ENCODE results near the gene ZNF575.
"Not testable (repeated sequence)": the region's sequence is repeated elsewhere in the genome, so short reads cannot be mapped to it uniquely, and the experiment has no call there.

Gene ZNF575

DNA sequence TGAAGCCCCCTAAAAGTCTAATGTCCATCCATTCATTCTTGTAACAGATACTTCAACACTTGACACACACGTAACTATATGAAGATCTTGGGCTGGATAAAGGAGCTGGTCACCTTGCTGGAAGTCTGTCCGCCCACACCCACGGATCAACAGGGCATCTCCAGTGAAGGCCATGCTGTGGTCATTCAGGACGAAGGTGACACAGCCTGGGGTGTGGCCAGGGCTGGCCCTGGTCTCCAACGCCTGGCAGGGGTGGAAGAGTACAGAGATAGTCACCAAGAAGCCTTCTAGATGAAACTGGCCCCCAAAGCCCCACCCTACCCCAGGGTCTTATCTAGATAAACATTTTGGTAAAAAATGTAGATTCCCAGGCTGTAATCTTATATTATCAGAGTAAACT lies 21.7 kb upstream of the ZNF575 start:
- no peak for DNase-seq

DNA sequence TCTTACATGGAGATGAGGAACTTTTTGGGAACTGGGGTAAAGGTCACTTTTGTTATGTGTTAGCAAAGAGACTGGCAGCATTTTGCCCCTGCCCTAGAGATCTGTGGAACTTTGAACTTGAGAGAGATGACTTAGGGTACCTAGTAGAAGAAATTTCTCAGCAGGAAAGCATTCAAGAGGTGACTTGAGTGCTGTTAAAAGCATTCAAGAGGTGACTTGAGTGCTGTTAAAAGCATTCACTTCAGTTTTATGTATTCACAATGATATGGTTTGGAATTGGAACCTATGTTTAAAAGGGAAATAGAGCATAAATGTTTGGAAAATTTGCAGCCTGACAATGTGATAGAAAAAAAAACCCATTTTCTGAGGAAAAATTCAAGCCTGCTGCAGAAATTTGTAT lies 20.6 kb upstream of the ZNF575 start:
- DNase-seq: not testable (repeated sequence)

DNA sequence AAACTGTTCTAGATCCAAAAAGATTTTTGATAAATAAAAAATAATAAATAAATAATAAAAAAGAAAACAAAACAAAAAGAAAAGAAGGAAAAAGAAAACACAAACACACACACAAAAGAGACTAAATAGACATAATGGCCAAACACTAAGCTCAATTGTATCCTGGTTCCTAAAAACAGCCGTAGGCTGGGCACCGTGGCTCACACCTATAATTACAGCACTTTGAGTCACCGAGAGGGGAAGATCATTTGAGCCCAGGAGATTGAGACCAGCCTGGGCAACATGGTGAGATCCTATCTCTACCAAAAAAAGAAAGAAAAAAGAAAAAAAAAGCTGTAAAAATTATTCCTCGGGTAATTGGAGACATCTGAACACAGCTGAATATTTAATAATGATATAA lies 14.9 kb upstream of the ZNF575 start:
- DNase-seq: no peak

DNA sequence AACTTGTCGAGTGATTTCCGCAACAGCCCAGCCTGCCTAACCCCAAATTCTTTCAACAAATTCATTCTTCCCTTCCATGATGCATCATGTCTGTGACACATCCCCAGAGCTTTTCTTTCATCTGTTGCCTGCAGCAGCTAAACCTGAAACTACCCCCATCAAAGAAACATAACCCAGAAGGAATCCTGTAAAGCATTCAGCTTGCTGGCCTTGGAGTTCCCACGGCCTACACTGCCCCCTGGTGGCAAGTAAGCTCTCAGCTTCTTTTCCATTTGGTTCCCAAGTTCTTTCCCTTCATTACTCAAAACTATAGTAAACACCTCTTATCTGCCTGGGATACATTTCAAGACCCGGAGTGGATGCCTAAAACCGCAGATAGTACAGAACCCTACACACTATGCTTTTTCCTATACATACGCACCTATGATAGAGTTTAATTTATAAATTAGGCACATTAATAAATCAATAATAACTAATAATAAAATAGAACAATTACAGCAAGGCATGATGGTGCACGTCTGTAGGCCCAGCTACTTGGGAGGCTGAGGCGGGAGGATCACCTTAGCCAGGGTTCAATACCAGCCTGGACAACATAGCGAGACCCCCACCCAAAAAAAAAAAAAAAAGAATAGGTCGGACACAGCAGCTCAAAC lies 13.4 kb upstream of the ZNF575 start:
- DNase-seq: peak; percentile 75

DNA sequence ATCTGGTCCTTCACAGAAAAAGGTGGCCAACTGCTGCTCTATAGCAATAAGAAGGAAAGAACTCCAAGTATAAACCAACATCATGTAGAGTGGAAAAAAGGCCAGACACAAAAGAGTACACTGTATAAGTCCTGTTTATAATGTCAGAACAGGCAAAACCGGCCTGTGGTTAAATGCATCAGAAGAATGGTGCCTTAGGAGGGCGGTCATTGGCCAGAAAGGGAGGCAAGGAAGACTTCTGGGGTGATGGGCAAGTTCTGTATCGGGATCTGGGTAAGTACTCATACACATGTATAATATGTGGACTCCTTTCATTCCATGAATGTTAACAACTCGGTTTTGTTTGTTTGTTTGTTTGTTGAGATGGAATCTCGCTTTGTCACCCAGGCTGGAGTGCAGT lies 10.1 kb upstream of the ZNF575 start:
- no peak for DNase-seq

DNA sequence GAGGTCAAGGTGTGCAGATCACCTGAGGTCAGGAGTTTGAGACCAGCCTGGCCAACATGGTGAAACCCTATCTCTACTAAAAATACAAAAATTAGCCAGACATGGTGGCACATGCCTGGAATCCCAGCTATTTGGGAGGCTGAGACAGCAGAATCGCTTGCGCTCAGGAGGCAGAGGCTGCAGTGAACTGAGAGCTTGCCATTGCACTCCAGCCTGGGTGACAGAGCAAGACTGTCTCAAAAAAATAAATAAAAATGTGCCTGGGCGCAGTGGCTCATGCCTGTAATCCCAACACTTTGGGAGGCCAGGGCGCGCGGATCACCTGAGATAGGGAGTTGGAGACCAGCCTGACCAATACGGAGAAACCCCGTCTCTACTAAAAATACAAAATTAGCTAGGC lies 9.3 kb upstream of the ZNF575 start:
- DNase-seq: not testable (repeated sequence)

DNA sequence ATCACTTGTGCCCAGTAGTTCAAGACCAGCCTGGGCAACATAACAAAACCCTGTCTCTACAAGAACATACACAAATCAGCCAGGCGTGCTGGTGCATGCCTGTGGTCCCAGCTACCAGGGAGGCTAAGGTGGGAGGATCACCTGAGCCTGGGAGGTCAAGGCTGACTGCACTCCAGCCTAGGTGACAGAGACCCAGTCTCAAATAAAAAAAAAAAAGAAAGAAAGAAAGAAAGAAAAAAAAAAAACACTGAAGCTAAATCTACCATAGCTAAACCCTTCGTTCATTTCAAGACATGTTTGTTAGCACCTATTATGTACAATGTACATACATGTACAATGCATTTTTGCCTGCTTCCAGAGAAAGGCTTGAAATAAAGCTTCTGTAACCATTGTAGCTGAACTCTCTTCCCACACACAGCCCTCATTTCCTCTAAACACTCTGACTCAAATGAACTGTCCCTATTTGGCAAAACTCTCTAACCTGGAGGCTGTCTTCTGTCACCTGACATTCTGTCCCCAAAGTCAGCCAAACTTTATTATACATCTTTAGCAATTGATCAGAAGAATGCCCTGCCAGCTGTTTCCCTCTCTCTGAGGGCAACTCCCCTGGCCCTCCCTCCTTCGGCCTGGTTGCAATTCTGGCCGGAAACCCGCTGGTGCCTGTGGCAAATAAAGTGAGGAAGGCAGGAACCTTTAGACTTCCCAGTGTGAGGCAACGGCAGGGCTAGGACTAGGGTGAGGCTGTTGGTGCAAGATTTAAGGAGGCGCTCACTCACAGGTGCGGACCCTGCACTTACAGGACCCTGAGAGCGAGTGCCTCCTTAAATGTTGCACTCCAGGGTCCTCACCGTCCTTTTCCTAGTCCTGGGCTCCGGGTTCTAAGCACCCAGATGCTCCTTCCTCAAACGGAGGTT lies 7.8 kb upstream of the ZNF575 start:
- DNase-seq: peak; percentile 37

DNA sequence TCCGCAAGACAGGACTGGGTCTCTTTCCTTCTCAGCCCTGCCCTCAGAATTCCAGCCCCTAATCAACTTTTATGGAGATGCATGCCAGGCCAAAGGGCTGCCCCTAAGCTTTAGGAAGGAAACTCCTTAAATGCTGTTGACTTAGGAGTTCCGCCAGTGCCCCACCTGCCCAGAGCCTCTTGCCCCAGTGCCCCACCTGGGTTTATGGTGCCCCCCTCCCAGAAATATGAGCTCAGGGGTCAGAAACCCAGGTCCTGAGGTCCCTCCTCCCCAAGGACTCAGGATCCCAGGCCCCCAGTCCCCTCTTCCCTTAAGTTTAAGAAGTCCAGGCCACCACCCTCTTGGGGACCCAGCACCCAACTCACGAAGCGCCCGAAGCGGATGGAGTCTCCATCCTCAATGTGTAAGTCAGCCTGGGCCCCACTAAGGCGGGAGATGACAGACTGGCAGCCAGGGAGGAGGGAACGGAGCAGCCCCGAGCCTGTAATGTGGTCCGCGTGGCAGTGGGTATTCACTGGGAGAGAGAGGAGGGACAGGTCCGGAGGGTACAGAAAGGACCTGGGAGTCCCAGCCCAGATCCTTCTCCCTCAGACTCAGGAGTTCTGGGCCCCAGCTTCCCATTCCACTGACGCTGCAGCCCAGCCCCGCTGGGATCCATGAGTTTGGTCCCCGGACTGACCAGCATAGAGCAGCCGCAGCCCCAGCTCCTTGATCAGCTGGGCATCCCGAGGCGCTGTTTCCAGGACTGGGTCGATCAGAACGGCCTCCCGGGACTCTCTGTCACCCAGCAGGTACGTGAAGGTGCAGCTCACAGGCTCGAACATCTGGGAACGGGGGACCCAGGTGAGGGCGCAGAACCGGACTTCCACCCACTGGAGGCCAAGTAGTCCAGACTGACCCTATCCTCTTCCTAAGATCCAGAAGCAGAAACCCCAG lies 6.9 kb upstream of the ZNF575 start:
- no peak for DNase-seq

DNA sequence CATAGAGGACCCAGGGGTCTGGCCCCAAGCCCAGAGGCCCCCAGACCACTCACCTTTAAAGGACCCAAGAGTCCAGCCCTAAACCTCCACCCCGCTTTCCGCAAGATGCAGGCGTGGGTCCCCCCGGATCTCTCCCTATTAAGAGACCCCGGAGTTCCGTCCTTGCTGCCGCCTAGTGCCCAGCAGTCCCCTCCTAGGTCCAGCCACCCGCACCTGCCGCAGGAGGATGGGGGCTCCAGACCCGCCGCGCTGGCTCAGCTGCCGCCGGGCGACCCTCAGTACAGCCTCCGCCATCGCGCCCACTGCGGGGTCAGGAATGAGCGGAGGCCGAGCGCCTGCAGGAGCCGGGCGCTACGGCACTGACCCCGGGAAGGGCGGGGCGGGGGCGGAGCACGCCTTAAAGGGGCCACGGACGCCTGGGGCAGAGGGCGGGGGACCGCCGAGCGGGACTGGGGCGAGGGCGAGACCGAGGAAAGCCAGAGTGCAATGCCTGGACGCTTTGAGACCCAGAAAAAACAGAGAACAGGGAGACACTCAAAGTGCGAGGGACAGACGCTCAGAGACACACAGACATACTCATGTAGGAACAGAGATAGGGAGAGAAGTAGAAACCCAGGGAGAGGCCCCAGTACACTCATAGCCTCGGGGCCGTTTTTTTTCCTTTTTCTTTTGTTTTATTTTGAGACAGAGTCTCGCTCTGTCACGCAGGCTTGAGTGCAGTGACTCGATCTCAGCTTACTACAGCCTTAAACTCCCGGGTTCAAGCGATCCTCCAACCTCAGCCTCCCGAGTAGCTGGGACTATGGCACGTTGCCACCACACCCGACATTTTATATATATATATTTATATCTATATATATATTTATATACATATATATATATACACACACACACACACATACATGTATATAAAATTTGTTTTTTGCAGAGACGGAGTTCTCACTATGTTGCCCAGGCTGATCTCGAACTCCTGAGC lies 5.8 kb upstream of the ZNF575 start, which contains the start of gene ETHE1:
Gene ETHE1, minus strand, starts transcription at position 318 of the 976 bp plus-strand sequence. Its CDS starts 24 bp downstream, at position 294.
- peak; percentile 53 for DNase-seq

DNA sequence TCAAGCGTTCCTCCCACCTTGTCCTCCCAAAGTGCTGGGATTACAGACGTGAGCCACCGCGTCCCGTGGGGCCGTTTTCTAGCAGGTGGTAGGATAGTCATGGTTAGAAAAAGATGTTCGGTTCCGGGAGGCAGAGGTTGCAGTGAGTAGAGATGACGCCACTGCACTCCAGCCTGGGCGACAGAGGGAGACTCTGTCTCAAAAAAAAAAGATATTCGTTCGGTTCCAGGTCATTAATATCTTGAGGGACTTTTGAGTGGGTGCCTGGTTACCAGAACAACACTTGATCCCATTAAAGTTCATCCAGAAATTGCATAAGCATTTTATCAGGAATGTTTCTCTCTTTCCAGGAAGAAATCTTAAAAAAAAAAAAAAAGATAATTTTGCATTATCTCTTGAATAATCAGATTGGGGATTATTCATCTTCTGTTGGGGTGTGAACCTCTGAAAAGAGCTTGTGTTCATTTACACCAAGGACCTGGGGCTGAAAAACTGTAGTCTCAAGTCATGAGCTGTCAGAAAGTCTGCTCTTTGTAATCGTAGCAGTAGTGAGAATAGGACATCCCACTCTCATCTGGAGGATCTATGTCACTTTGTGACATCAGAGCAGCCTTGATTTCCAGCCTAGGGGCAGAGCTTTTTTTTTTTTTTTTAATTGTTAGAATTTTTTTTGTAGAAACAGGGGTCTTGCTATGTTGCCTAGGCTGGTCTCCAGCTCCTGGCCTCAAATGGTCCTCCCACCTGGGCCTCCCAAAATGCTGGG lies 4.9 kb upstream of the ZNF575 start:
- DNase-seq: no peak

DNA sequence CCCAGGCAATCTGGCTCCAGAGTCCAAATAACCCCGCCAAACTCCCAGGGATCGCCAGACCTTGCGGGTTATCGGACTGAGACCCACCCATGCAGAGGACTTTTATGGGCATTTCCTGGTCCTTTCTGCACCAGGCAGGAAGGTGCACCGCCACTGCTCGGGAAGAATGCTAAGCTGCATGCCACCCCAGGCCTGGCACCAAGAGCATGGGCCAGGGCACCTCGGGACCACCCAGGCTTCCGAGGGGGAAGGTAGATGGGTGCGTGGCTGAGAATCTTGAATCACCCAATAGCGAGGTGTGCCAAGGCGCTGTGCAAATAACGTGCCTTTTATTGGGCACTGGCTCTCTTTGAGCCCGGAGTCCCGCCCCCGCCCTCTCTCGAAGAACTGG lies 422 bp upstream of the ZNF575 start:
- DNase-seq: no peak

DNA sequence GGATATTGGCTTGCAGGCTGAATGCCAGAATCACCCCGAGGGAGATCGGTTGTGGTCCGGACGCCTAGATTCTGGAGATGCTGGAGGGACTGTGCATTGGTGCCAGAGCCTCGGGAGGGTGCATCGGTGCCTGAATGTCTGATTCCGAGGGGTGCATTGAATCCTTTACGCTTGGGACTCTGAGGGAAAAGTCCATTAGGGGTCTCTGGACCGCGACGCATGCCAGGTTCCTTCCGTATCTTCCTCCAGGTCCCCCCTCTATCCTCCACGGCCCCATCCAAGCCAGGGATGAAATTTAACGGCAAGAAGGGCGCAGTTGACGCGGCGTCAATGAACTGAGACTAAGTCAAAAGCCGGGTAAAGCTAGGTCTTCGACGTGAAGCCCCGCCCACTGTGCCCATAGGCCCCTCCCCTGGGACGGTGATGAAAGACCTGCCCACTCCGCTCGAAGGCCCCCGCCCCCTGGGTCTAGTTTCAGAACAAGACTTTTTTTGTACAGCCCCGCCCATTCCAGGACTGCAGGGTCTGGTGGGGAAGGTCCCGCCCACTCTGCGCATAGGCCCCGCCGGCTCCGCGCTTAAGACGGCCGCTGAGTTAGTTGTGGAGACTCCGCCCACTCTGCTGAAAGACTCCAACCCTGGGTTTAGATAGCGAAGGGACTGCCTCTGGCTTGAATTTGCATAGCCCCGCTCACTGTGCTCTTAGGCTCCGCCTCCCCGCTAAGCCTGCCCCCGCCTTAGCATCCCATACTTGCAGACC lies 737 bp downstream of the ZNF575 start:
- peak; percentile 87 for DNase-seq

DNA sequence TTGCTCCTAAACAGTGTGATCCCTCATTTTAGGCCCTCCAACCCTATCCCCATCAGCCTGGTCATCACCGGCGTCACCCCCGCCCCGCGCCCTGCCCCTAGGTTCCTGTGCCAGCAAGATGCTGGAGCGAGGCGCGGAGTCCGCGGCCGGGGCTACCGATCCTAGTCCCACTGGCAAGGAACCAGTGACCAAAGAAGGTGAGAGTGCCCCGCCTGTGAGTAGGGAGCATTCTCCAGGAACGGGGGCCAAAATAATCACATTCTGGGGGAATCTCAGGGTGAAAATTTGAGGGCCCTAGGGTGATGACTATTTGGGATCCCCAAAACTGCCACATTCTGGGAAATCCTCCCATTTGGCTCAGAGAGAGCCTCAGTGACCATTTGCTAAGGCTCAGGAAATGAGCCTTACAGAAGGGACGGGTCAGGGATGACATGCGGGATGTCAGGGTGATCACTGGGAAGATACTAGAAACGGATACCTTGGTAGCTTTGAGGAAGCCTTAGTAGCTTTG lies 1.4 kb downstream of the ZNF575 start:
- DNase-seq: no peak

DNA sequence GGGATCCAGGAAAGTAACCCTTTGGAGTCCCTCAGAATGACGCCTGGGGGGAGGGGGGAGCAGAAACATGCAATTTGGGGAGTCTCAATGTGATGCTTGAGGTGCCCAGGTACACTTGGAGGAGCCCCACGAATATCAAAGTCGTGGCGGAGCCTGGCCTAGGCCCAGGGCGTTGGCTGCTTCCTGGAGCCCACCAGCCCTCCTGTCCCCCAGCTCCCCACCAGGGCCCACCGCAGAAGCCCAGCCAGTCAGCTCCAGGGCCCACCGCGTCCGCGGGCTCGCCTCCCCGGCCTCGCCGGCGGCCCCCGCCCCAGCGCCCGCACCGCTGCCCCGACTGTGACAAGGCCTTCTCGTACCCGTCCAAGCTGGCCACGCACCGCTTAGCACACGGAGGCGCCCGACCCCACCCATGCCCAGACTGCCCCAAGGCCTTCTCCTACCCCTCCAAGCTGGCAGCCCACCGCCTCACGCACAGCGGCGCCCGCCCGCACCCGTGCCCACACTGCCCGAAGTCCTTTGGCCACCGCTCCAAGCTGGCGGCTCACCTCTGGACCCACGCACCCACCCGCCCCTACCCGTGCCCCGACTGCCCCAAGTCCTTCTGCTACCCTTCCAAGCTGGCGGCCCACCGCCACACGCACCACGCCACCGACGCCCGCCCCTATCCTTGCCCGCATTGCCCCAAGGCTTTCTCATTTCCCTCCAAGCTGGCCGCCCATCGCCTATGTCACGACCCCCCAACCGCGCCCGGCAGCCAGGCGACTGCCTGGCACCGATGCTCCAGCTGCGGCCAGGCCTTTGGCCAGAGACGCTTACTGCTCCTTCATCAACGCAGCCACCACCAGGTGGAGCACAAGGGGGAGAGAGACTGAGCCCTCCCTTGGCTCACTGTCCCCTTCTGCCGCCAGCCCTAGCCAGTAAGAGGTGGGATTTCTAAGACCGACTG lies 2.1 kb downstream of the ZNF575 start:
- DNase-seq: no peak

DNA sequence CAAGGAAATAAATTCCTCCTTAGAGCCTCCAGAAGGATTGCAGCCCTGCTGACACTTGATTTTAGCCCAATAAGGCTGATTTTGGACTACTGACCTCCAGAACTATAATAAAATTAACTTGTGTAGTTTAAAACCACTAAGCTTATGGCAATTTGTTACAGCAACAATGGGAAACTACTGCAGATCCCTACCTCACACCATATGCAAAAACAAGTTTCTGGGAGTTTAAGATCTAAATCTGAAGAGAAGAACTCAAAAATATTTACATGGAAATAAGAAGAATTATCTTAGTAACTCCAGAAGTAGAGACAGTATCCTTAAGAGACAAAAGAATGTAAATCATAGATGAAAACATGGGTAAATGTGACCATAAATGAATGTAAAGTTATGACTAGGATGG lies 5.9 kb downstream of the ZNF575 start:
- DNase-seq: no peak

DNA sequence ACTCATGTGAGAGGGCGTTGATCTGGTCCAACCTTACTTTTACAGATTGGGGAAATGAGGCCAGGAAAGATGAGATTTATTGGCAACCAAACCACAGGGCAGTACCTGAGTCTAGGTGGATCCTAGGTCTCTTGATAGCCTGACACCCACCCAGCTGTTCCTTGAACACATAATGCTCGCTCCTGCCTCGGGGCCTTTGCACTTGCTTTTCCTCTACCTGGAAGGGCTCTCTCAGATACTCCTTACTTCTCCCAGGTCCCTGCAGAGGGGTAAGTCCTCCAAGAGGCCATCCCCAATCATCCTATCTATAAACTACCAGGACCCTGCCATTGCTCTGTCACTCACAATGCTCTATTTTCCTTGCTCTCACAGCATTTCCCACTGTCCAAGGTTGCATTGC lies 7.4 kb downstream of the ZNF575 start:
- no peak for DNase-seq

DNA sequence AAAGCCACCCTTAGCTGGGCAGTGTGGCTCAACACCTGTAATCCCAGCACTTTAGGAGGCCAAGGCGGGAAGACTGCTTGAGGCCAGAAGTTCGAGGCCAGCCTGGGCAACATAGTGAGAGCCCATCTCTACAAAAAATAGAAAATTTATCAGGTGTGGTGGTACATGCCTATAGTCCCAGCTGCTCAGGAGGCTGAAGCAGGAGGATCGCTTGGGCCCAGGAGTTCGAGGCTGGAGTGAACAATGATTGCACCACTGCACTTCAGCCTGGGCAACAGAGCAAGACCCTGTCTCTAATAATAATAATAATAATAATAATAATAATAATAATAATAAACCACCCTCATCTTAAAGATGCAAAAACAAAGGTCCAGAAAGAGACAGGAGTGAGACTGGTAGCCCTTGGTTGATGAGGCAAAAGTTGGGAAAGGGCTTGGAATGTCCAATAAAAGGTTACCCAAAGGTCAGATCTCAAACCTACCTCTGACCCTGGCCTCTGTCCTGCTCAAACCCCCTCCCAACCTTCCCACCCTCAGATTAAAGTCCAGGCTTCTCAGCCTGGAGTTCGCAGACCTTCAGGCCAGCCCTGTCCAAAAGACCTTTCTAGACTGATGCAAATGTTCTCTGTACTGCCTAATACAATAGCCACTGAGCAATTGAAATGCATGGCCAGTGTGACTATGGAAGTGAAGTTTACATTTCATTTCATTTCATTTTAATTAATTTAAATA lies 9.1 kb downstream of the ZNF575 start:
- DNase-seq: no peak

DNA sequence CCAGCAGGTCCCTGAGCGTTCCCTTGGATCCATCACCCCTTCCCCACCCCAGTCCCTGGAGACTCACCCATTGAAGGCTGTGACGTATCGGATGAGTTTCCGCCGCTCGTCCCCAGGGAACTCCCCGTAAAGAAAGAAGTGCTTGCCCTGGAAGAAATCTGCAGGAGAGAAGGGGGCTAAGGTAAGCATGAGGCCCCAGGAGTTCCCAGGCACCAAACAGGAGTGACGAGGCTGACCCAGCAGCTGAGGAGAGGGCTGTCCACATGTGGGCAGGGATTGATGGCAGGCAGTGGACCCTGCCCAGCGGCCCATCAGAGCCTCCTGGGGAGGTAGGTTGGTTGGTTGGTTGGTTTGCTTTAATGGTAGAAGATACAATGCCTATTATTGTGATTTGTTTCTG lies 11.1 kb downstream of the ZNF575 start:
- DNase-seq: no peak

All from central memory CD4-positive, alpha-beta T cell (primary cell).